ENCODE measurements around the gene TLE7.

The TLE7 gene

GRCh38 chr16:71426069-71426879, 15.6 kb downstream of the TLE7 start (continued):
- TF ChIP-seq HIC1 (tag by site-specific recombination; IDR thresholded peaks at IDR 0.05) (peak; percentile 100), ZNF416 (tag by site-specific recombination; IDR thresholded peaks at IDR 0.05) (no peak), ZNF354C (tag by site-specific recombination; IDR thresholded peaks at IDR 0.05; ENCODE audit: borderline replicate concordance, low read depth) (no peak), SALL2 (tag by site-specific recombination; IDR thresholded peaks at IDR 0.05; ENCODE audit: borderline replicate concordance) (no peak), REPIN1 (tag by site-specific recombination; IDR thresholded peaks at IDR 0.05; ENCODE audit: low read depth) (peak; percentile 50; the same call in 1 of the 2 replicates), ZNF645 (tag by site-specific recombination; IDR thresholded peaks at IDR 0.05) (peak; percentile 44; the same call in 1 of the 2 replicates), ZNF302 (tag by site-specific recombination; IDR thresholded peaks at IDR 0.05; ENCODE audit: low read depth) (peak; percentile 48; the same call in 1 of the 2 replicates), ZNF341 (tag by site-specific recombination; IDR thresholded peaks at IDR 0.05; ENCODE audit: low read depth) (0 out of 2 replicates have a peak, but pooled peaks have one; percentile 14), ZFP69B (tag by site-specific recombination; IDR thresholded peaks at IDR 0.05) (peak; percentile 82), ZNF623 (tag by site-specific recombination; IDR thresholded peaks at IDR 0.05) (peak; percentile 28), ZNF16 (tag by site-specific recombination; IDR thresholded peaks at IDR 0.05; ENCODE audit: low read depth) (no peak), ZBTB11 (tag by site-specific recombination; conservative IDR thresholded peaks at IDR 0.05; ENCODE audit: low read depth) (peak; percentile 36), ZNF518A (tag by site-specific recombination; conservative IDR thresholded peaks at IDR 0.05; ENCODE audit: low read depth) (peak; percentile 52; the same call in 1 of the 2 replicates), ZNF324 (tag by site-specific recombination; IDR thresholded peaks at IDR 0.05) (peak; percentile 95), ZSCAN5A (tag by site-specific recombination; IDR thresholded peaks at IDR 0.05) (0 out of 2 replicates have a peak, but pooled peaks have one; percentile 20), INSM2 (tag by site-specific recombination; IDR thresholded peaks at IDR 0.05) (0 out of 2 replicates have a peak, but pooled peaks have one; percentile 47), ZNF600 (tag by site-specific recombination; IDR thresholded peaks at IDR 0.05) (peak; percentile 93), ZNF776 (tag by site-specific recombination; IDR thresholded peaks at IDR 0.05; ENCODE audit: borderline replicate concordance) (no peak), KLF8 (tag by site-specific recombination; IDR thresholded peaks at IDR 0.05) (peak; percentile 82), ZBTB21 (tag by site-specific recombination; IDR thresholded peaks at IDR 0.05) (peak; percentile 78), ZNF544 (tag by site-specific recombination; IDR thresholded peaks at IDR 0.05) (no peak)

Data from HEK293 (cell line).